Esophagus squamous epithelium (tissue), 4 donors: Measurements from ENCODE around the gene ZCRB1.

Experiments
- CTCF ChIP-seq, 6 experiments: fragments of 450-650 bp in 4 of 6; fragments of 200-600 bp in 2 of 6; sonication (generic) in 2 of 6; IDR thresholded peaks; one replicate each; pipeline ENCODE4 v1.5.1; 2016 to 2019; ENCODE audit warnings: antibody characterized with exemption in 6 of 6, mild to moderate bottlenecking in 4 of 6, moderate library complexity in 4 of 6
- POLR2A ChIP-seq, 4 donors: fragments of 450-650 bp; IDR thresholded peaks; one replicate each; pipeline ENCODE4 v1.6.1; 2017; ENCODE audit warnings: antibody characterized with exemption in 4 of 4, mild to moderate bottlenecking in 4 of 4, moderate library complexity in 3 of 4

GRCh38 chr12:42326541-42327226 lies 790 bp upstream of the ZCRB1 start:
- TF ChIP-seq CTCF (IDR thresholded peaks at IDR 0.05) (no peak), POLR2A (IDR thresholded peaks at IDR 0.05) (no peak)
